GM19351 (cell line): Measurements from ENCODE around the gene DNAH6.

Experiments used
- ATAC-seq: cut with Tn5 transposase; IDR thresholded peaks from one replicate; pipeline ENCODE4 v1.9.1; 2021; ENCODE audit warnings: mild to moderate bottlenecking, moderate library complexity; ENCODE audit not compliant: unreplicated experiment

DNAH6 gene

DNA sequence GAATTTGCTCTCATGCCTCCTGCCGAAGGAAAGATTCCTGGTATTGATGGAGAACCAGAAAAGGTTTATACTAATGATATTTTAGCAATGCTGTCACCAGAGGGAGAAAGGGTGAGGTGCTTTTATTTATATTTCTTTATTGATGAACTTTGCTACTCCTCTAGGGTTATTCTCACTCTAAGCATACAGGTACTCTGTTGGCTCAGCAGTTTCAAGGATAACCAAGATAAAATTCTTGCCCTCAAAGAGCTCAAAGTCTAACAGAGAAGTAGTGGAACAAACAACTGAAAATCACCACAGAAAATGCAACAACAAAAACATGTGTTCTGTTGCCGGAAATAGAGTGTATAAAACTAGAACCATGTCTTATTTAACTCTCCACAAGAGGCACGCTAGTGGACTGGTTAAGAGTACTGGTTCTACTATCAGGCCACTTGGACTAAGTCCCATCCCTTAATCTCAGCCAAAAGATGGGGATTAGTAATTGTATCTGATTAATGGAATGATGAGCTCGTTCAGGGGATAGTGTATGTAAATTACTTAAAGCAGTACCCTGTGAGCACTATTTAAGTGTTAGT lies 103.6 kb downstream of the DNAH6 start:
- ATAC-seq = no peak

DNA sequence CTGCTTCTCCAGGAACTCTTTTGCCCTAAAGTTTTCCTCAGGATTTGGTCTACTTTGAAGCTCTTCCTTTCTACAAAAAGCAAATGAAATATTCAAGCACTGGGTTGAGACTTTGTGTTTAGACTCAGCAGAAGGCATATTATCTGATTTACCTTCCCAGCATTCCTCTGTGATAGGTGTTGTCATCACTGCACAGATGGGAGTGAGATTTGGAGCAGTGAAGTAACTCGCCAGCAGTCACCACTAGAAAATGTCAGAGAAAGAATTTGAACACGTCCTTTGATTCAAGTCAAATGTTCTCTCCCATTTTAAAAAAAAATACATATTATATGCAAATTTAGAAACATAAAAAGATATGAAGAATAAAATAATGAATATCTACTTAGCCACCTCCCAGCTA lies 112.2 kb downstream of the DNAH6 start:
- ATAC-seq = no peak

DNA sequence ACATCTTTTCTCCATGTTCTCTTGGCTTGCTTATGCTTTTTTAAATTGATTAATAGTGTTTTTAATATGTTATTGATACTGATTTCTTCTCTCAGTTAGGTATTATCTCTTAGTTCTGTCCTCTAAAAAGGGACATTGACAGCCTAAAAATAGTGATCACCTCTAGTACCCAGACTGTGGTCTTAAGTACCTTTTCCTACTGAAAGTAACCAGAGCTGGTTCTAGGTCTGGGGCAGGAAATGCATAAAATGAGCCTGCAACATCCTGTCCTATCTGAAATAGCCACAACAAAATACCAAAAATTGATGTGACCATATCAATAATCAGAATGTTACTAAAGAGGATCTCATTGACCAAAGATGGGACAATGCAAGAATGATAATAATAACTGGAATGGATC lies 113.3 kb downstream of the DNAH6 start:
- ATAC-seq = no peak

DNA sequence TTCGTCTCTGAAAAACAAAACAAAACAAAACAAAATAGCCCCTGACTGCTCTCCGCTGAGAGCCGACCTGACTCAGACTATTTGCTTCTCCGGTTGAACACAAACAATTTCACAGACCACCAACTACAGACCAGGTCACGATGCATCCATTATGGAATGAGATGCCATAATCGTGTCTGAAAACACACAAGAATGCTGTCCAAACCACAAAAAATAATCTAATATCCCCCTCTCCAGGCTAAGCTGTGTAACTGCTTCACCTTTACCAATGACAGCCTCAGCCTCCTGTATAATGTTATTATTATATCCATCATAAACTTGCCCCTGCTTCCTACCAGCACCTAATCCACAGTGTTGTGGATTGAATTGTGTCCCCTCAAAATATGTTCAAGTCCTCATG lies 114.7 kb downstream of the DNAH6 start:
- ATAC-seq = peak; percentile 82

DNA sequence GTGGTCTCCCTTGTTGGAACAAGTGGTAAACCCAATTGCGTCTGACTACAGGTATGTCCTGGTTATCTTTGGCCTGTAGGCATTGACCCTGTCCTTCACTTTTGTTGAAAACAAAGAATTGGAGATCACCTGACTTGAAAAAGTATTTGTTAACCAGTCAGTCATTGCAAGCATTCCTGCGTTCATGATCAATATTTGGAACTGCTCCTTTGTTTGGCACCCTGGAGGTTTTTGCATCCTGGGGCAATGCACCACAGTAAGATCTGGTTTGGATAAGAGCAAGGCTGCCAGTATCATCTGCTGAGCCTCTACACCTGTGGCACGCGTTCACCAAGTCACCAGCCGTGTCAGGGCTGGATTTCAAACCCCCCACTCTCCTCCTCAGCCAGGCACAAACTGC lies 115.7 kb downstream of the DNAH6 start:
- ATAC-seq = no peak

DNA sequence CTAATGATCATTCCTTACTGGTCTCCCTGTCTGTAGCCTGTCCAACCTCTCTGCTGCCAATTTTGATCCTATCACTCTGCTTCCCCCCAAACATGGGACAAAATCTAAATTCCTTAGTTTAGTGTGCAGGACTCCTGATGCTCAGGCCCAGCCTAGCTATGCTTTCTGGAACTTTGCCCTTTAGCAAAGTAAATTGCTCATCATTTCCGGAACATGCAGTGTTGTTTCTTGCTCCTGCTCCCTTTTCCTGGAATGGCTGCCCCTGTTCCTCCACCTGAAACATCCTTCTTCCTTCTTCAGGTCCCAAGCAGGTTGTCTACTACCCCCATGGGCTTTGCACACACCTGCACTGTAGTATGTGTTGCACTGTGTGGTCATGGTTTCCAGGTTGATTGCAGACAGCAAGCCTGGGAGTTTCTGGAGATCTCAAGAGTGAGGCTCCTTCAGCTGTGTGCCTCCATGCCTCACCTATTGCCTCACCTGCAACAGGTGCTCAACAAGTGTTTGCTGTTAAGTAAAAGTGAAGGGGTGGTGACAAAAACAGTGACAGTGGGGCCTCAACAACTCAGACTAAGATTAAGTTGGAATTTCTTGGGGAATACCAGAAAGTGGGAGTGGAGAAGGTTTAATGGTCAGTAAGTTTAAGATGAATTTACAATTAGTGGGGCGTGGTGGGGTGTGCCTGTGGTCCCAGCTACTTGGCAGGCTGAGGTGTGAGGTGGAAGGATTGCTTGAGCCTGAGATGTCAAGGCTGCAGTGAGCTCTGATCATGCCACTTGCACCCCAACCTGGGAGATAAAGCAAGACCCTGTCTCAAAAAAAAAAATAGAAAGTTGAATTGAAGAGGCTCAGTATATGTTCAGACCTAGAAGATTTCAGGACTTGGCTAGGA lies 120.0 kb downstream of the DNAH6 start:
- ATAC-seq = no peak

DNA sequence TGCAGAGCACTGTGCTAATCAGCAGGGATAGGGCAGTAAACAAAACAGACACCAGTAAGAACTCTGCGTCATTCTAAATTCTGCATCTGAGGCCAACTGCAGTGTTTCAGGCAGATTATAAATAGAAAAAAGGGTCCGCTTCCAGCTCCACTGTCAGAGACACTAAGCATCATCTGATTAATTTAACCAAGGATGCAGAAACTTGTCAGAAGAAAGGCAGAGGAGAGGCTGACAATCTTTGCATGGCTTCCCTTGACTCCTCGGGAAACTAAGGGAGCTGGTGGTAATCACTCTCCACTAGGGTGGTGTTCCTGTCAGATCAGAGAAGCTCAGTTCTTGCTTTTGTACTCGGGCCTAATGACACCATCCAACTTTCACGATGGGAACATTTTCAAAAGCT lies 123.5 kb downstream of the DNAH6 start:
- ATAC-seq = no peak

DNA sequence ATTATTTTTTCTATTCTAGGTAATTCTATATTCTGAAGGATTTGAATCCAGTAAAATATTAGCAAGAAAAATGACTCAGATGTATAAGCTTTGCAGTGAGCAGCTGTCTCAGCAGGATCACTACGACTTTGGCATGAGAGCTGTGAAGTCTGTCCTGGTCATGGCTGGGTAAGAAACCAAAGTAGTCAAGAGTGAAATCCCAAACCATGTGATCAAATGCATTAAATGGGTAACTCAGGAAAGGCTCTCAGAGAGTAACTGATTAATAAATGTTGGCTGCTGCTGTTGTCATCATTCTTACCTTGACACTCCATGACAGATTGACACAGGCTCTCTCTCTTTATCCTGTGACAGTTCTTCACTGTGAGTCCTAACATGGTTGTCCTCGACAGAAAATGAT lies 124.1 kb downstream of the DNAH6 start:
- no peak for ATAC-seq

DNA sequence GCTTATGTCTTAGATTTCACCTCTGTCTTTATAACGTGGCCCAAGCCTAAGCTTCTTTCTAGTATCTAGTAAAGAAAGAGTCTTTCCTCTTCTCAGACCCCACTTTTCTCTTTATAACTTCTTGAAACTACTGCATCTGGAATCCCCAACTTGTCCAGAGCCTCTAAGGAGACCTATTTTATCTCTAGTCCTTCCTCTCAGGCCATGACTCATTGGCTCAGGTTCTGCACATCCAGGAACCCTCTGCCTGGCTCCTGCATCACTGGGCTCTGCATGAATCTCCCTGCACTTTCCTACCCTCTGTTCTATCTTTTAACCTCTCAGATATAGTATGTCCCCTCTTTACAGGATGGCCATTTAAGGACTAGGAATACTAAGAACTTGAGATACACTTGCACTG lies 124.7 kb downstream of the DNAH6 start:
- ATAC-seq = no peak

DNA sequence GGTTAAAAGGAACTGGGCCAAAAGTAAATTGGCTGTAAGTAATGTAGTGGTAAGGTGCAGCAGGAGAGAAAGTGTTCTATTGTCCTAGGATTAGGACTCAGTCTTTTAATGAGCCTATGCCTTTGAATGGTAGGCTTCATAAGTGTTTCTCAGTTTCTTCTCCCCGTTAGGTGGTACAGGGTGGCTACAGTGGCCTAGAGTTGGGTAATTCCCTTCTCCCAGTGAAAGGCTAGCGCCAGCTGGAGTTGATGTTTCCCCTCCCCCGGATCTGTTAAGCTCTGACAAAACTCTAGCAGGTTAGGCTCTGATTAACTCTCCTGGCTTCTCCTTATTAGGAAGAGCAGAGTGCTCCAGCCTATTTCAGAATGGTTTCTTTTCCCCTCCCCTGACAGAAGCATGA lies 127.7 kb downstream of the DNAH6 start:
- ATAC-seq = no peak

DNA sequence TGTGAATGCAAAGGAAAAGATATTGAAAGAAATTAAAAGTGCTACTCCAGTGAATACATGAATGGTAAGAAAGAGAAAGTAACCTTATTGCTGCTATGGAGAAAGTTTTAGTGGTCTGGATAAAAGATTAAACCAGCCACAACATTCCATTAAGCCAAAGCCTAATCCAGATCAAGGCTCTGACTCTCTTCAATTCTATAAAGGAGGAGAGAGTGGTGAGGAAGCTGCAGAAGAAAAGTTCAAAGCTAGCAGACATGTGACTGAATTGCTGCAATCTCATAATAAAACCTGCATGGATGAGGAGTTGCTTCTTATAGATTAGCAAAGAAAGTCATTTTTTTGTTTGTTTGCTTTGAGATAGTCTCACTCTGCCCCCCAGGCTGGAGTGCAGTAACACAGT lies 130.2 kb downstream of the DNAH6 start:
- no peak for ATAC-seq

DNA sequence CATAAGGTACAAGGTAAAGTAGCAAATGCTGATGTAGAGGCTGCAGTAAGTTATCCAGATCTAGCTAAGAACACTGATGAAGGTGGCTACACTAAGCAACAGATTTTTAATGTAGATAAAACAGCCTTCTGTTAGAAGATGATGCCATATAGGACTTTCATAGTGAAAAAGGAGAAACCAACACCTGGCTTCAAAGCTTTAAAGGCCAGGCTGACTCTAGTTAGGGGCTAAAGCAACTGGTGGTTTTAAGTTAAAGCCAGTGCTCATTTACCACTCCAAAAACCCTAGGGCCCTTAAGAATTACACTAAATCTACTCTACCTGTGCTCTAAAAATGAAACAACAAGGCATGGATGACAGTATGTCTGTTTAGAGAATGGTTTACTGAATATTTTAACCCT lies 131.0 kb downstream of the DNAH6 start:
- ATAC-seq = no peak

DNA sequence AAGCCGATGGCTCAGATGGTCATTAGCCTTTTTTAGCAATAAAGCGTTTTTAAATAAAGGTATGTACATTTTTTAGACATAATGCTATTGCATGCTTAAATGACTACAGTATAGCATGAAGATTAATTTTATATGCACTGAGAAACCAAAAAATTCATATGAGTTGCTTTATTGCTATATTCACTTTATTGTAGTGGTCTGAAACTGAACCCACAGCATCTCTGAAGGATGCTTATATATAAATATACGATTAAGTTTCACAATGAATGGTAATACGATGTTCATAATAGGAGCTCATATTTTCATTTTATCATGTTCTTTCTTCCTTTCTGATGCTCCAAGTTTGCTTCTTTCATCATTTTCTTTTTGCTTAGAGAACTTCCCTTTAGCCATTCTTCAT lies 132.8 kb downstream of the DNAH6 start:
- ATAC-seq = no peak

DNA sequence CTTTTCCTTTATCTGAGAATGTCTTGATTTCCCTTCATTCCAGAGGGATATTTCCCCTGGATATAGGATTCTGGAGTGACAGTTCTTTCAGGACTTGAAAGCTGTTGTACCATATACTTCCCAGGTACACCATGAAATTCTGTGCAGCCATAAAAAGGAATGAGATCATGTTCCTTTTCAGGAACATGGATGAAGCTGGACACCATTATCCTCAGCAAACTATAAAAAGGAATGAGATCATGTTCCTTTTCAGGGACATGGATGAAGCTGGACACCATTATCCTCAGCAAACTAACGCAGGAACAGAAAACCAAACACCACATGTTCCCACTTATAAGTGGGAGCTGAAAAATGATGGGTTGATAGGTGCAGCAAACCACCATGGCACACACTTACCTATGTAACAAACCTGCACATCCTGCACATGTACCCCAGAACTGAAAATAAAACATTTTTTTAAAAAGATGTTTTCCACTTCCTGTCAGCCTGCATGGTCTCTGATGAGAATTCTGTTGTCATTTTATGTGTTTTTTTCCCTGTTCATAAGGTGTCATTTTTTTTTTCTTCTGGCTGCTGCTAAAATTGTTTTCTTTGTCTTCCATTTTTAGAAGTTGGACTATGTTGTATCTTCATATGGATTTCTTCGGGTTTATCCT lies 133.3 kb downstream of the DNAH6 start:
- no peak for ATAC-seq

DNA sequence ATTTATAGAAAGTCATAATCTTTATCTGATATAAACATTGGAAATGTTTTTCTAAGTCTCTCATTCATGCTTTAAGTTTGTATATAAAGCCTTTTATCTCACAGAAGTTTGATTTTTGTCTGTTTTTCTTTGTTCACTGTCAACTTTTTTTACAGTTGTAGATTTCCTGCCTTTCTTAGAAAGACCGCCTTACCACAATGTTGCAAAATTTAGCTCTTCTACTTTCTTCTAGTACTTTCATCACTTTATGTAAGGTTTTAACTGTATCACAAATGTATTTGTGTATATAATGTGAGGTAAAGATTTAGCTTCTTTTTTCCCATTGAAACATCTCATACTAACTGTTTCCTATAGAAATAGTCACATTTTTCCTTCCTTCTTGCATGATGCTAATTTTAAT lies 136.1 kb downstream of the DNAH6 start:
- no peak for ATAC-seq

DNA sequence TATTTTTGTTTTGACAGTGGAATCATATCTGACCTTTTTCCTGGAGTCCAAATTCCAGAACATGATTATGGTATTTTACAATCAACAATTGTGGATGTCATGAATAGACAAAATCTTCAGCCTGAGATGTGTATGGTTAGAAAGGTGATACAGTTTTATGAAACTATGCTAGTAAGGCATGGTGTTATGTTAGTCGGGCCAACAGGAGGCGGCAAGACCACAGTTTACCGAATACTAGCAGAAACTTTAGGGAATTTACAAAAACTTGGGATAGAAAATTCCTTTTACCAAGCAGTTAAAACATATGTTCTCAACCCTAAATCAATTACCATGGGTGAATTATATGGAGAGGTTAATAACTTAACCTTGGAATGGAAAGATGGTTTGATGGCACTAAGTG lies 137.0 kb downstream of the DNAH6 start:
- no peak for ATAC-seq

DNA sequence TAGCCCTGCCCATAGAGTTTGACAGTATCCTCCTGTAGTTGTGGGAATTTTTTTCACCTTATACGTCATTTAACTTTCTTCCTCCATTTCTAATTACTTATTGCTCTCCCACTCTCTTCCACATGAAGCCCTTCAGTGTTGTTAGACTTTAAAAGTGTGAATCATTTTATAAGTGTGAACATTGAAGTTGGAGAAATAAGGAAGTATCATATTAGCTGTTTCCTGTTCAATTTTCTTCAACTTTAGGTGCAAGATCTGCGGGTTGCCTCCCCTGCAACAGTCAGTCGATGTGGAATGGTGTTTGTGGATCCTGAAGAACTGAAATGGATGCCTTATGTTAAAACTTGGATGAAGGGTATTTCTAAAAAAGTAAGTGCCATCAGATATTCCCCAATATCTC lies 138.1 kb downstream of the DNAH6 start:
- ATAC-seq = no peak

DNA sequence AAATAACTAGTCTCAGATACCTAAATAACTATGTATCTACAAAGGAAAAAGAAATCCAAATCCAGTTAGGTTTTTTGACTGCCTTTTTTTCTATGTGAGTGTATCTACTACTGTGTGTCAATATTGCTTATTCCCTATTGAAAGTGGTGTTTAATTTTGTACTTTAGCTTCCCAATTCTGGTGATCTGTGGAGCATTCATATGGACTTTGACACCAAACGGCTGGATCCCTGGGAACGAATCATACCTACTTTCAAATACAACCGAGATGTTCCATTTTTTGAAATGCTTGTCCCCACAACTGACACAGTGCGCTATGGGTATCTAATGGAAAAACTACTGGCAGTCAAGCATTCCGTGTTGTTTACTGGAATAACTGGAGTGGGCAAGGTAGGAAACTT lies 152.8 kb downstream of the DNAH6 start:
- no peak for ATAC-seq

DNA sequence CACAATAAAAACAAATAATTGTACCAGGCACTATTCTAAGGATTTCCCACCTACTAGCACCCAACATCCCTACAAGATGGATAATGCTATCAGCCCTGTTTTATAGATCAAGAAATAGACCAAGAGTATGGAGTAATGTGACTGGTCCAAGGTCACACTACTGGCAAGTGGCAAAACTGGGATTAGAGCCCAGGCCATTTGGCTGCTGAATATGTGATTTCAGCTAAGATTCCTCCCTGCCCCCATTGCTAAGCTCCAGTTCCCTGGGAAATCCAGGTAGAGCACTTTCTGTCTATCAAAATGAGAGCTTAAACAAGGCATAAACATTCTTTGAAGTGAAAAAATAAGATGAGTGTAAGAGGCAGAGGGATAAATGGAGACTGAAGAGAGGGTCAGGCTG lies 157.8 kb downstream of the DNAH6 start:
- no peak for ATAC-seq

DNA sequence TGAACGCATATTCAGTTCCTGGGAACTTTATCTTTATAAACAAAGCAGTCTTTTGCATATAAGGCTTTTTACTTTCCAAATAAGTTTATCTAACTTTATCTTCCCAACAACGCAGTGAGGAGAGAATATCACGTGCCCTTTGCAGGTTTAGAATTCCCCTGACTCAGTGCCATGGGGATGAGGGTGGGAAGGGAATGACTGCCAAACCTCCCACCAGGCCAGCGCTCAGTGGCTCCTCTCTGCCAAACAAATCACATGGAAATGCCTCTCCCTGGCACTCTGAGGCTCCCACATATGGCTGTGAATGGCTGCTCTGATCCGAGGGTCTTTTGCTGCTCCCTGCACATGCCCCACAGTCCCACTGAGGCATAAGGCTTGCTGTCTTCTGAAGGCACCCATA lies 158.3 kb downstream of the DNAH6 start:
- no peak for ATAC-seq

DNA sequence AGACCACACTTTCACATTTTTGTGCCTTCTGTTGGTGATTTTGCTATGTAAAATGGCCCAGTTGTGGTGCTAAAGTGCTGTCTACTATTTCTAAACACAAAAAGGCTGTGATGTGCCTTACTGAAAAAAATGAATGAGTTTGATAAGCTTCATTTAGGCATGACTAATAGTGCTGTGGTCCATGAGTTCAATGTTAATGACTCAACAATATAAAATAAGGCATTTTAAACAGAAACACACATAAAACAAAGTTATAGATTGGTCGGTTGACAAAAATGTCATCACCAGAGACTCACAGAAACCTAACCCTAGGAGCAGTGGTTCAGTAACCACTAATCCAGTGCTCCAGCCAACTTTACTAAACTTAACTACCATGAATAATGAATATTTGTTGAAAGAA lies 160.0 kb downstream of the DNAH6 start:
- ATAC-seq = no peak

DNA sequence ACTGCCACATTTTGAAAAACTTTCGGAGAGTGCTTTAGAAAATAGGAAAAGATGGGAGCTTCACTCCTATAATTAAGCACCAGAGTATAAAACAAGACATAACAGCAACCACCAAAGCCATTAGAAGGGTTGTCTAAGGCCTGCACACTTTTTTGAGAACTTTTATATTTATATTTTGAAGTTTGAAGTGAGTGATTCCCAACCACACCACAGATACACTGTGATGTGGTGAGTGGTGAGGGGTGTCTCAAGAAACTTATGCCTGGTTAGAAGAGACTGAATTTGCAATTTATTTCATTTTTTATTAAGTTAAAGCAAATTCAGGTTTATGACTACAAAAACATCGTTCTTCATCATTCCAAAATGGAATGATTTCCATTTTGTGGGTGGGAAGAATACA lies 161.9 kb downstream of the DNAH6 start:
- no peak for ATAC-seq
